ENCODE data around the gene LSP1. TPM values are rescaled to one million over a fixed set of nuclear protein-coding genes. Genes with fewer than 3 reads are reported as not detected.
"Not testable (repeated sequence)": the region's sequence is repeated elsewhere in the genome, so short reads cannot be mapped to it uniquely, and the experiment has no call there.

Gene LSP1
- total RNA-seq, 4 donors from 2014 or later: 10.3 to 36.5 (median 35.4) TPM

DNA sequence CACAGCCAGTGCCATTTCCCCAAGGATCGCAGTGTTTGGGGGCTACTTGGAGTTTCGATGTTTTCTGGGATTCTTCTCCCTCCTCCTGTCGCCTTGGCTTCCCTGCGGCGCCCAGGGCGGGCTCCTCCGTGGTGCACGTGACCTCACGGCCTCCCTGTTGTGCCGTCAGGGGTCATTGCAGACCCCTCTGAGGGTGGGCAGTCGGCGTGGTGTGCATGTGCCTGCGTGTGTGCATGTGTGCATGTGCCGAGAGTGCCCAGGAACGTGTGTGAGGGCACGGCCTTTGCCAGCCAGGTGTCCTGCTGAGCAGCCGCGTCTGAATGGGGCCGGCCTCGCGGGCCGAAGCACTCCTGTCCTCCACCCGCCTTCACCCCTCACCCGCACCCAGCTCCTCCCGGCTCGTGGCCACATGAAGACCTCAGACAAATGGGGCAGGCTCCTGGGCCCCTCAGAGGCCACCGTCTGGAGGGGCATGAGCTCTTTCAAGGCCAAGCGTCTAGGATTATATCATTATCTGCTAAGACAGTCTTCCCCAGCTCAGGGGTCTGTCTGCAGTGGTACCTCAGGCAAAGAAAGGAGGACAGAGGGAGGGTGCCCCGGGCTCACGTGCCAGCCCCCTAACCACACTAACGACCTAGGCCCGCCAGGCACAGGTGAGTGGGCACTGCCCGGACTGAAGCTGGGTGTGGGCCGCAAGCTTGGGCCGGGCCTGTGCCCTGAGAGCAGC lies 84.9 kb downstream of the LSP1 start:
- 91% methylated on average over 22 of the region's 35 CpGs for WGBS
- Histone ChIP-seq H3K27ac (replicated peaks in 1 of 4) (no peak overlapping the region), H3K36me3 (peaks cover 0 to 3% (median 0%) of the 10 kb centered on the region in 4 donors), H3K27me3 (peaks cover 0 to 22% (median 0%) of the 10 kb centered on the region in 4 donors), H3K9me3 (no peaks in the 10 kb centered on the region), H3K4me1 (peaks cover 9 to 15% (median 13%) of the 10 kb centered on the region in 4 donors), H3K4me3 (no peak overlapping the region)
- no peak for DNase-seq (ENCODE audit: extremely low spot score)
- TF ChIP-seq POLR2A (IDR thresholded peaks at IDR 0.05; ENCODE audit: low read depth) (no peak), POLR2AphosphoS5 (IDR thresholded peaks at IDR 0.05) (no peak), EP300 (IDR thresholded peaks at IDR 0.05) (no peak)
- TF ChIP-seq, protein P1, sequence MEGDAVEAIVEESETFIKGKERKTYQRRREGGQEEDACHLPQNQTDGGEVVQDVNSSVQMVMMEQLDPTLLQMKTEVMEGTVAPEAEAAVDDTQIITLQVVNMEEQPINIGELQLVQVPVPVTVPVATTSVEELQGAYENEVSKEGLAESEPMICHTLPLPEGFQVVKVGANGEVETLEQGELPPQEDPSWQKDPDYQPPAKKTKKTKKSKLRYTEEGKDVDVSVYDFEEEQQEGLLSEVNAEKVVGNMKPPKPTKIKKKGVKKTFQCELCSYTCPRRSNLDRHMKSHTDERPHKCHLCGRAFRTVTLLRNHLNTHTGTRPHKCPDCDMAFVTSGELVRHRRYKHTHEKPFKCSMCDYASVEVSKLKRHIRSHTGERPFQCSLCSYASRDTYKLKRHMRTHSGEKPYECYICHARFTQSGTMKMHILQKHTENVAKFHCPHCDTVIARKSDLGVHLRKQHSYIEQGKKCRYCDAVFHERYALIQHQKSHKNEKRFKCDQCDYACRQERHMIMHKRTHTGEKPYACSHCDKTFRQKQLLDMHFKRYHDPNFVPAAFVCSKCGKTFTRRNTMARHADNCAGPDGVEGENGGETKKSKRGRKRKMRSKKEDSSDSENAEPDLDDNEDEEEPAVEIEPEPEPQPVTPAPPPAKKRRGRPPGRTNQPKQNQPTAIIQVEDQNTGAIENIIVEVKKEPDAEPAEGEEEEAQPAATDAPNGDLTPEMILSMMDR (IDR thresholded peaks at IDR 0.05): no peak
- intact Hi-C loops (cut with DNase I): loop anchor here (2.0 kb wide), 1 partner anchor 23 kb away; no protein-coding TSS in a partner anchor

DNA sequence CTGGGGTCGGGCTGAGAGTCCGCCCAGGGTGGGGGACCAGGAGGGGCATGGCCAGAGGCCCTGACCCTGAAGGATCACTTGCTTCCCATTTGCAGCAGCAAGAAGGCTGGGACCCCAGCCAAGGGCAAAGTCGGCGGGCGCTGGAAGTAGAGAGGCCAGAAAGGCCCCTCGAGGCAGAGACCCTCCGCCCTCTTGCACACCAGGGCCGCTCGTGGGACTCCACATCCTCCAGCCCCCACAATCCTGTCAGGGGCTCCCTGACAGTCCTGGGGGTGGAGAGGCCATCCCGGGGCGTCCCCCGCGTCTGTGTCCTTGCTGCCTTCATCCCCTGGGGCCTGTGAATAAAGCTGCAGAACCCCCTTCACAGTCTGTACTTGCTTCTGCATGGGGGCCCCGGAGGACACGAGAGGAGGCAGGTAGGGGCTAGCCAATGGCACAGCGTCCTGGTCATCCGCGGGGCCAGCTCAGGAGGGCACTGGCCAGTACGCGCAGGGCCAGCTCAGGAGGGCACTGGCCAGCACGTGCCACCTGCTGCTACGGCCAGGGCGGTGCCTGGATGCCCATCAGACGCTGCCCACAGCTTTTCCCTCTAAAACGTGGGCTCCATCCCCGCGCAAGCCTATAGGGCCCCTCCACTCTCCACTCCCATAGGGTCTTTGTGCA lies 85.6 kb downstream of the LSP1 start:
- Histone ChIP-seq H3K9me3 (no peaks in the 10 kb centered on the region), H3K4me3 (peak overlapping the region in 1 of 4 donors; percentile 10), H3K36me3 (peaks cover 0 to 3% (median 0%) of the 10 kb centered on the region in 4 donors), H3K4me1 (peaks cover 9 to 15% (median 13%) of the 10 kb centered on the region in 4 donors), H3K27me3 (peaks cover 0 to 22% (median 0%) of the 10 kb centered on the region in 4 donors), H3K27ac (replicated peaks in 1 of 4) (peak overlapping the region in 1 of 4 donors; percentile 16)
- intact Hi-C loops (cut with DNase I): loop anchor here (1.0 kb wide), 1 partner anchor 44 kb away; no protein-coding TSS in a partner anchor
- no peak for DNase-seq (ENCODE audit: extremely low spot score)
- WGBS: 63% methylated on average over 17 of the region's 27 CpGs
- no peak for TF ChIP-seq POLR2AphosphoS5 (IDR thresholded peaks at IDR 0.05)

DNA sequence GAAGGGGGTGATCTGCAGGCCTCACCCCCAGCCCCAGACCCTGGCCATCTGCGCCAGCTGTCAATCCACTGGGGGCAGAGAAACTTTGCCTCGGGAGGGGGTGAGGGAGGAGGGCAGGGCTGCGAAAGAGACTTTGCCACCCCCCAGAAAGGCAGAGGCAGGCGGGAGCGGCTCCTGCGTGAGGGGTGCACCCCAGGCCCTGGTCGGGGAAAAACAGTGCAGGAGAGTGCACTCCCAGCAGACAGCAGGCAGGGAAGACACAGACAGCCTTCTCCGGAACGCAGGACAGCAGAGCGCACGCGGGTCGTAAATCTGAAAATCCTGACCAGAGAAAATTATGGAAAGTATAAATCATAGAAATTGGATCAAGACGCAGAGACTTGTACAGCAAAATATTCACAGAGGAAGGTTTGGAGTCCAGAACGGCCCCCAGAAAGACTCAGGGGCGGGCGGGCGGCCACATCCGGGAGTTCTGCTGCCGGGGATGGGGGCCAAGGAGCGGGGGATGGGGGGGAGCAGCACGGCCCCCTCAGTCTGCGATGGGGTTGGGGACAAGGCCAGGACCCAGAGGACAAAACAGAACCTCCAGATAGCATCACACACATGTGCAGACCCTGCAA lies 86.2 kb downstream of the LSP1 start:
- H3K27ac ChIP-seq (replicated peaks in 1 of 4): peak overlapping the region in 1 of 4 donors; percentile 16
- H3K36me3 ChIP-seq: peaks cover 0 to 3% (median 0%) of the 10 kb centered on the region in 4 donors
- peaks cover 0 to 22% (median 0%) of the 10 kb centered on the region in 4 donors for H3K27me3 ChIP-seq
- H3K9me3 ChIP-seq: no peaks in the 10 kb centered on the region
- DNase-seq (ENCODE audit: extremely low spot score): no peak
- TF ChIP-seq, protein P1 (IDR thresholded peaks at IDR 0.05): no peak
- TF ChIP-seq POLR2AphosphoS5 (IDR thresholded peaks at IDR 0.05) (no peak), POLR2A (IDR thresholded peaks at IDR 0.05; ENCODE audit: low read depth) (no peak), EP300 (IDR thresholded peaks at IDR 0.05) (no peak)
- intact Hi-C loops (cut with DNase I): loop anchor here (1.0 kb wide), 1 partner anchor 45 kb away; no protein-coding TSS in a partner anchor
- H3K4me1 ChIP-seq: peaks cover 9 to 15% (median 13%) of the 10 kb centered on the region in 4 donors
- peak overlapping the region in 1 of 4 donors; percentile 10 for H3K4me3 ChIP-seq
- 20% methylated on average over 21 of the region's 23 CpGs for WGBS

DNA sequence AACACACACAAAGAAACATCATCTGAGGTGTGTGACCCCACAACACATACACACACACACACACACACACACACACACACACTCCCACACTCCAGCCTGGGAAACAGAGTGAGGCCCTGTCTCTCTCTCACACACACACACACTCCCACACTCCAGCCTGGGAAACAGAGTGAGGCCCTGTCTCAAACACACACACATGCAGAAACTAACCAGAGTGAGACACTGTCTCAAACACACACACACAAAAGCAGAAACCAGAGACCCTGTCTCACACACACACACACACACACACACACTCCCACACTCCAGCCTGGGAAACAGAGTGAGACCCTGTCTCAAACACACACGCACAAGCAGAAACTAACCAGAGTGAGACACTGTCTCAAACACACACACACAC lies 86.9 kb downstream of the LSP1 start:
- intact Hi-C loops (cut with DNase I): loop anchor here (1.0 kb wide), 1 partner anchor 45 kb away; no protein-coding TSS in a partner anchor
- Histone ChIP-seq H3K4me1 (peaks cover 9 to 15% (median 13%) of the 10 kb centered on the region in 4 donors), H3K27me3 (peaks cover 0 to 22% (median 0%) of the 10 kb centered on the region in 4 donors)
- not testable (repeated sequence) for H3K4me3 ChIP-seq; H3K27ac ChIP-seq (replicated peaks in 1 of 4); DNase-seq (ENCODE audit: extremely low spot score); H3K36me3 ChIP-seq; H3K9me3 ChIP-seq
- WGBS: 83% methylated on average over 1 of the region's 1 CpG

Small RNA genes lying within 50 kb of the gene (small RNA-seq; reads per million reads assigned to genes)
- gene AC051649.1 (0 reads per million in 3 donors), gene MIR4298 (0 reads per million in 3 donors)

Other genes starting within 250 kb of the LSP1 start
- not detected for gene KRTAP5-3, start 244.6 kb upstream of the LSP1 start, total RNA-seq
- gene KRTAP5-4, start 230.9 kb upstream of the LSP1 start, total RNA-seq: not detected
- not detected for gene KRTAP5-5, start 223.3 kb upstream of the LSP1 start, total RNA-seq
- gene KRTAP5-6, start 155.9 kb upstream of the LSP1 start, total RNA-seq: not detected
- gene IFITM10, start 102.5 kb upstream of the LSP1 start, total RNA-seq: under 1 TPM; 0.42 to 0.58 (median 0.54) TPM
- 100 to 1,000 TPM; 186 to 338 (median 270) TPM for gene CTSD, start 89.2 kb upstream of the LSP1 start, total RNA-seq
- gene SYT8, start 18.1 kb upstream of the LSP1 start, total RNA-seq: not detected
- gene TNNI2, start 14.1 kb upstream of the LSP1 start, total RNA-seq: 1 to 10 TPM in 1 of 4 donors, not detected in 3; 4.2 TPM
- not detected for gene PRR33, start 38.8 kb downstream of the LSP1 start, total RNA-seq
- gene TNNT3, start 66.6 kb downstream of the LSP1 start, total RNA-seq: 1 to 10 TPM; 2.8 to 6.0 (median 3.6) TPM
- gene MRPL23, start 94.2 kb downstream of the LSP1 start, total RNA-seq: 100 to 1,000 TPM in 1 of 4 donors, 10 to 100 TPM in 3; 82.0 to 153 (median 92.4) TPM
- gene H19, start 144.8 kb downstream of the LSP1 start, total RNA-seq: 100 to 1,000 TPM; 372 to 753 (median 391) TPM